Activated CD8-positive, alpha-beta memory T cell treated with anti-CD3 and anti-CD28 coated beads, Interleukin-2, amount 50 U/mL, for 48 hours (primary cell): ENCODE results near the gene LSAMP.

ENCODE experiments used
- DNase-seq: peaks from one replicate; pipeline ENCODE4 v3.0.0-alpha.2; 2020

LSAMP gene

DNA sequence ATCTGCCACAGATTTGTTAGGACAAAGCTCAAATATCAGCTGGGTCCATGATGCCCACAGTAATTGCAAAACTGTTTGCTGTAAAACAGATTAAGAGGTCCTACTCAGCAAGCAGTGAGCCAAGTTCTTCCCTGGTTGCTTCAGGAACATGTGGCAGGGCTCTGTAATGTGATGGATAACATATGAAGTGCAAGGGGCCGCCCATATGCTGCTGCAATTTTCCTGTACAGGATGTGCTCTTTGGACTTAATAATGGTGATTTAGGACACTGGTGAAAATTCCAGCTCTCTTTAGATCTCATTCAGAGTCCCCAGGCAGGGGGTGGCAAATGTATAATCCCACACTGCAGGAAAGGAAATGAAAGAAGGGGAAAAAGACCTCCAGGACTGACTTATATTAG is 289.4 kb downstream of the LSAMP start:
- no peak for DNase-seq

DNA sequence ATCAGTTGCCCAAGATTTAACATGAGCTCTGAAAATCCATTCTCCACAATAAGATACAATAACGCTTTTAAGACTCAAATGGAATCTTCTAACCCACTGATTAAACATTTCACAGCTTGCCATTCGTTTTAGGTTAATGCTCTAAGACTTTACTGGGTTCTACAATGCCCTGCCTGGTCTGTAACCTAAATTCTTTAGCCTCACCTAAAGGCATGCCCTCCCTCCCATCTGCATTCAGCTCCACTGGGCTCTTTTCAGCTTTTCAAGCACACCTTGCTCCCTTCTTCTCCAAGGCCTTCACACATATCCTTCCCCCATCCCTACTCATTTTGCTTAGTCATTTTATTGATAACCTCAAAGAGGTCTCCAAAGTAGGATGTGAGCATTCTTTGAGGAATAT is 290.9 kb downstream of the LSAMP start:
- no peak for DNase-seq

DNA sequence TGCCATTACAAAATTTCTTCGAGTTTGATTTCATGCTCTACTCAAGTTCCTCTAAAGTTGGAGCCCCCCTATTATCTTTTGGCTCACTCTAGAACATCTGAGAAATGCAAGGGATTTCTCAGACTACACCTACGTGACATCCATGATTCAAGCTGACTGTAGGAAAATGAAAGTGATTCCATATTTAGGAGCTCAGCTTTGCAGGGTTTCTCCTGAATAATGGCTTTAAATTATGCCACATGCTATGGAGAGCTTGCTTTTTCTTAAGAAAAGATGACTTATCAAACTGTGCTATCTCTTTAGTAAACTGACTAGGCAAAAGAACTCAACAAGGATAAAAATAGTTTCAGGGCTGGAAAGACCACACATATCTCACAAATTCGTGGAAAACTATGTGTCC is 292.1 kb downstream of the LSAMP start:
- no peak for DNase-seq

DNA sequence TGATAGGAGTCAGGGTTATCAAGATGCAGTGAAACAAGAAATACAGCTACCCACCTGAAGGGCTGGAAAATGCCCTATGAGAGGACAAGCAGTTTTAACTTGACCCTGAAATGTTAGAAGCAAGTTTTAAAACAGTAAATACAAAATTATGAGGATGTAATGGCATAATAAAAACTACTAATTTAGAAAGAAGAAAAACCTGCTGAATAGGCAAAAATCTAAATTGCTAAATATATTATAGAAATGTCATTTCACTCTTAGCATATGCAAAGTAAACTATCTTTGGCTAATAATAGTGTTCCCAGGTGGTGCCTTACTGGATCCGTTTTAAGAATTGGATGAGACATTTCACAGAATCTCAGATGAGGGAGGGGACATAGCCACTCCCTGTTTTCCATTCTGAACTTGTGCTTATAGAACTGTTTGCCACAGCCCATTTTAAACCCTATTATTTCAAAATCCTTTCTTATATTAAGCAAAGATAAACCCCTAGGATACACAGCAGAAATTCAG is 294.6 kb downstream of the LSAMP start:
- no peak for DNase-seq

DNA sequence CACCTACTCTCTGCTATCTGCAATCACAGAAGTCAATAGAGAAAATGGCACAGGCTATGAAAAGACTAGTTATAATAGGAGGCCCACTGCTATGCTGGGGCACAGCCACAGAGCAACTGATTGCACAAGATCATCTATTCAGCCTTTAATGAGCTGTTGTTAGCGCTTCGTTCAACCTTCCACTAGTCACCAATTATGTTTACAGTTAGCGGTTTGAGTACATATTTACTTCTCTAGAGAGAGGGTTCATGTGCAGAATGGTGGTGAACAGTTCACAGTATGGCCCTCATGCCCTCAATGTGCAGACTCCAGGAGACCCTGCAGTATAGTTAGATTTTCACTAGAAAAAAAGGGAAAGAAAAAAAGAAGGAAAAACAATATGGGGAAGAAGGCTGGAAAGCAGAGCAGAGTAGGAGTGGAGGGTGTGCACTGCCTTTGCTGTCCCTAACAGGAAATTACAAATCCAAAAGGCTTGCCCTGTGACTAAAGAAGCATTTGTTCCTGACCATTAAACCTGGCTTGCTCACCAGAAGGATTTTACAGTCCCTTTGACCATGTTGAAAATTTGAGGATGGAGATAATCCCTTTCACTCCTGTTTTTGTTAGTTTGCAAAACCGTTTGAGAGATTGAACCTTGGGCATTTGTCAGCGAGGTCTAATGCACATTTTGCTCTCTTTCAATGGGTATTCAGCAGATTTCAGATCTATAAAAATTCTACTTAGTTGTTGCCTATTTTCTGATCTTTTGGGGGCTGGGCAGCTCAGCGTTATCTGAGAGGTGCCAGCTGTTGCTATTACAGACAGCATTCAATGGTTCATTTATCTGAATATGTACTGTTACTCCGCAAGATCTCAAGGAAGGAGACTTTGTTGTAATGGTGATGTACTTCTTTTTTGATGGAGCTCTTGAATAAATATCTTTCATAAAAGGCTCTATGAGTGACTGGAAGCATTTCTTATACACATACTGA is 296.1 kb downstream of the LSAMP start:
- DNase-seq, result no peak

DNA sequence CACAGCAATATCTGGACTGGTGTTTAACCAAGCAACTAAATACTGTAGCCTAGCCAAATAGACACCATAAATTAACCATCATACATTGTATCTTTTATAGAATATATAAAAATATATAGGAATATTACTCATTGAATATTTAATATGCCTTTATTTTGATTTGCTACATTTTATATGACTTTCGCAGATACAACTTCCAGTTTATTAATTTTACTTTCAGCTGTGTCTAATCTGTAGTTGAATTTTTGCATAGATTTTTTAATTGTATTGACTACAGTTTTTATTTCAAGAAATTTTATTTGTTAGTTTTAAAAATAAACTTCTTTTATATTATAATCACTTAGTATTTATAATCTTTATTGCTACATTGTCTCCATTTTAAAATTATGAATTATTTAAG is 299.7 kb downstream of the LSAMP start:
- no peak for DNase-seq

GRCh38 chr3:116141724-116142123 is 303.6 kb downstream of the LSAMP start:
- no peak for DNase-seq

DNA sequence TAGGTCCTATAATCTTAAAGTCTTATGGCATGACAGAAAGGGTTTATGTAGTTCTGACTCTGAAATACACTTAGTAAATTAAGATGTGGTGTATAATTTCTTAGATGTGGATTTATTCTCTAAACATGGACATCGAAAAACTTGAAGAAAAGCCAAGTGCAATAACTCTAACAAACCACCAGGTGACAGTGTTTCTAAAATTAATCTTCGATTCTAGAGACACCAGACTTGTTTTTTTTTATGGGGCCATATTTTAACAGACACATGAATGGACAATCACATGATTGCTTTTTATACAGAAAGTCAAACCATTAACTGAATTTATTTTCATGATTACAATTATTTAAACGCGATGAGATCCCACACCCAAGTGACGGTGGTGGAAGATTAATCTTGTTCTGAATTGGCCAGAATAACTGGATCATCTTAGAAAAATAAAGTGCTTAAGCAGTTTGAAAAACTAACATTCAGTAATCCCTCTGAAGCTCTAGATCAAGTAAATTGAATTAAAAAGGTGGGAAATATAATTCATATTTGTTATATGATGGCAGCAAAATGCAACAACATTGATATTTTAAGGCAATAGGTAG is 305.1 kb downstream of the LSAMP start:
- no peak for DNase-seq

GRCh38 chr3:116139641-116140040 is 305.6 kb downstream of the LSAMP start:
- no peak for DNase-seq

DNA sequence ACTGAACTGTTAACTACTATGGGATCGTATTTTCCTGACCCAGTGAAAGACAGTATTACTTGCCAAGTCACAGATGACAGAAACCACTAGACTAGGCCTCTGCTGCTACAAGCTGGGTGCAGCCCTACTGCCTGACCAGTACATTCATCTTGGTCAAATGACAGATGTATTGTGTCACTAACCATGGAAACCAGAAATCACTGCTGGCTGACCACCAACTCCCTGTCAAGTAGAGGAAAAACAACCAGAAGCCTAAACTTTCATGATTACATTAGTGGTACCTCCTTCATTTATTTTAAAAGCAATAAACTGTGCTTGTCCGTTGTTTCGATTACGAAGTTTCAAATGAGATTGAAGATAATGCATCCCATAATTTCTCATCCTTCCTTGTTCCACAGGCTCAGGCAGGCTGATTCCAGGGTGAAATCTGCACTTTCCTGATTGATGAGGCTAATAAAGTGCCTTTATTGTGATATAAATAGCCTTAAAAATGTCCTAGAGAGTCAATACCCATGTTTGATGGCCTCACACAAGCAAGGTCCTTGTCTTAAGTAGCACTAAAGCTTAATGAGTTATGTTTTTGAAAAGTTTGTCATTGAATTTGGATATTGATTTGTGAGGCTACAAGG is 309.7 kb downstream of the LSAMP start:
- DNase-seq, result no peak

DNA sequence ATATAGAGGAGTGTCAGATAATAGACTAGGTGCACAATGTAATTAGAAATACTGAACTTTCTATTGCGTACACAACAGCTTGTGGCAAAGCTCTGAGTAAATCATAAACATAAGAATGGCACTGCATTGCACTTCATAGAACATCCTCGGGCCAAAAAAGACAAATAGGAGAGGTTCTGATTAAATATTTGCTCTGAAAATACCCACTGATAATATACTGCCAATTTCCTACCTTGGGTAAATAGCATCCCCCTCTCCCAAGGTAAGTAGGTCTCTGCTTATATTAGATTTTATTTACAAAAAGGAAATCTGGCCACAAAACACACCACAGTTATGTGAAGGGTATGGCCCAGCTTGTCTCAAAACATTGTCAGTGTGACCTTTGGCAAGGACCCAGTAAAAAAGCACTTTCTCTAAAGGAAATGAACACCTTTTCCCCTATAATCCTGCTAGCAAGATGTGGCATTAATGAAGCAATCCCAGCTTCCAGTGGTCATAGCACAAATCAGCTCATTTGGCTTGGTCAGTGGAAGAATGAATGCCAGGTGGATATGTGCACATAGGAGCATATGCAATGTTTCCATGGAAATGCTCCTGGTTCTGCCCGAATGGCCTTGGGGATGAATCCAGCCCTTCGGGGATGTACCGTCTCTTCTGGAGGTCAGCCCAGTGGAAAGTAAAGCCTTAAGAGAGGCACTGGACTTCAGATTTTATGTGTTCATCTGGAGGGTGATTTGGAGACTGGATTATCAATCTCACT is 315.9 kb downstream of the LSAMP start:
- no peak for DNase-seq

GRCh38 chr3:116127464-116127863 is 317.8 kb downstream of the LSAMP start:
- DNase-seq, result no peak

- no peak for DNase-seq
Measured at GRCh38 chr3:116124166-116124565, 321.1 kb downstream of the LSAMP start.

- no peak for DNase-seq
Measured at GRCh38 chr3:116118475-116119169, 326.7 kb downstream of the LSAMP start.

GRCh38 chr3:116114586-116114985 is 330.7 kb downstream of the LSAMP start:
- no peak for DNase-seq

DNA sequence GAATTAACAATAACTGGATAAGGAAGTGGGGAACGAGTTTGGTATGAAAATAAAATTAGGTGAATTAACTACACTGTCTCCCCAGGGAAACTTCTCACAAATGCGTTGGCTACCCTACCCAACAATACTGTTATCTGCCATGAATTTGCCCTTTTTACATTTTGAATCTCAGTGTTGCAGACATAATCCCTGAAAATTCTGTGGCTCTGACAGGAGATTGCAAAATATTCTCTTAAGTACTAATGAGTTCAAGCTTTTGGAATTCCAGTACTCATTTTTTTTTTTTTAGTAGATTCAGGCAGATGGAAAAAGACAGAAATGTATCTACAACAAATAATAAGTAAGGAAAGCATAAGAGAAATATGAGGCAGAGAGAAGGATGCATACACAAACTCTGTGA is 332.6 kb downstream of the LSAMP start:
- DNase-seq, result no peak

DNA sequence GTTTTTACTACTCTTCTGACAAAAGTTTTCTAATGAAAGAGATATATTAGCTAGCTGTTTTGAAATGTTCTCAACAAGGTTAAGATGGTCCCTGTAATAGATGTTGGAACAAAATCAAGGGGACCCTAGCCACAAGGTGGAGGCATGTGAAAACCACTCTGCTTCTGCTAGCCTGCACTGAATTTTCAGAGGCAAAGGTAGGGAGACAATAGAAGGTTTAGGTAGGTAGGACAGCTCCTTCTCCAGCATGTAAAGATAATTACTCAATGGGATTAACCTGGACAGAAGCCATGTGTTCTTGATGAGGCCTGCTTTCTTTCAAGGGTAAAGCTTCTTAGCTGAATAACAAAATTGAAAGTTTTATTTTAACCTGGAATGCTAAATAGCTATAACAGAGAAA is 333.5 kb downstream of the LSAMP start:
- no peak for DNase-seq

DNA sequence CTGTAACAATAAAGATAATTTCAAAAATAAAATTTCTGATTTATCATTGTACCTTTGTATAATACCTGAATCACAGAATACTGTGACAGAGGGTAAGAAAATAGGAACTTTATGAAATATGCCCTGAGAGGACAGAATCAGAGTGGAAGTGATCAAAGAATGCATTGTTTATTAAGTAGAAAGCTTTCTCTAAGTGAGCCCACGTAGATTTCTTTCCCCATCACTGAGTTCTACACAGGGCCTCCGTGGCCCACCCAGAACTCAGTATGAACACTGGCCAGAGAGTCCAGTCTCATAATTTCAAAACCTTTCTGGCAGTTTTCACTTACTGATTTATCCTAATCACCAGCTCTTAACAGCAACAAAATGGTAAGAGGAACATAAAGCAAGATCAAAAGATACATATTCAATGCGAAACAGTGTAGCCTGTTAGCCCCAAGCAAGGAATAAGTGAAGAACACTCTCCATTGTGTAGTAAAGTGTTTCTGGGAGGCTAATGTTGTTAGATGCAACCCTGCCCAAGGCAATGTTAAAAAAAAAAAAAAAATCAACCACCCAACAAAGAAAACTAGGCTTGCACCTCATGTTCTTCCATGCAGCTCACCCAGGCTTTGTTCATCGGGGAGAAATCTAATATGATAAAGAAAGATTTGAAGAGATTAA is 341.3 kb downstream of the LSAMP start:
- DNase-seq, result no peak

DNA sequence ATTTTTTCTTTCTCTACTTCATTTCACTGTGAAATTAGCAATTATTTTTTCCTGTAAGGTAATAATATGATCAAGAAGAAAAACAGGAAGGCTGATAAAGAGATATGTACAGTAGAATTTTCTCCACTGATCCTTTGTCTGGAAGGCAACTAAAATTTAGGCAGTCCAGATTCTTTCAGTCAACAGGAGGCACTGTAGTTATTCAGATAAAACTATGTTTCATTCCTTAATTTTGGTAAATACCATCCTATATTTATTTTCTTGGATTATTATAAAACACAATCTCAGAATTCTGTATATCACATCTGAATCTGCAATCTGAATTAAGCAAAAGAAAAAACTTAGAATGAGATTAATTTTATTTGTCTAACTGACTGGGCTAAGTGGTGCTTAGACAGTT is 343.2 kb downstream of the LSAMP start:
- no peak for DNase-seq

DNA sequence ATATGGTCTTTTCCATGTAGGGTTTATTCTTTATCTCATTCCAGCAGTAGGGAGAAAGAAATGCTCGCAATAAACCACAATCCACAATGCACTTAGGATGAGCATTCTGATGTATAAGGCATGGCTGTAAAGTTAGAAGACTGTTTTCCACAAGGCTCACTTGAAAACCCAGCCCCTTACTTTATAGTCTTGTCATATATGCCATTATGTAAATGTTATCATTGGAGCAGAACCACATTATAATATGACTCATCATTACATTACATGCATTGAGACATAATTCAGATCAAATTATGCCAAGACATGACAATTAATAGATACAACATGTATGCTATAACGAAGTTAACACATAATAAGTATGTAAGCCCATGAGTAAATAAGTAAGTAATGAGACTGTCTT is 348.1 kb downstream of the LSAMP start:
- no peak for DNase-seq

DNA sequence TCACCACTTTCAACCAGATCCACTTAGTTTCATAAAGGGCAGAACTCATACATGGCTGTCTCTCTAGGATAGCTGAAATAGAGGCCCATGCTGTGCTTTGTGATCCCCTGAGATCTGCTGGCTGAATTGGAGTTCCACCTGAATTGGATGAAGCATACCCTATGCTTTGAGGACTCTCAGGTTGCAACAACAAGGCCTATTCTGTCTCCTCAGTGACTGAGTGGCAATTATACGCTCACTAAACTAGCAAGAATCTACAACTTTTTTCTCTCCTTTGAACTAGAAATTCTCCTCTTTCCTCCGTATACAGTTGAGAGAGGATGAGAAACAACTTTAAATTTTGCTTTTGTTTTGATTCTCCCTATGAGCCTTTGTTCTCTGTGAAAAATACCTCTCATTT is 348.7 kb downstream of the LSAMP start:
- DNase-seq, result no peak

DNA sequence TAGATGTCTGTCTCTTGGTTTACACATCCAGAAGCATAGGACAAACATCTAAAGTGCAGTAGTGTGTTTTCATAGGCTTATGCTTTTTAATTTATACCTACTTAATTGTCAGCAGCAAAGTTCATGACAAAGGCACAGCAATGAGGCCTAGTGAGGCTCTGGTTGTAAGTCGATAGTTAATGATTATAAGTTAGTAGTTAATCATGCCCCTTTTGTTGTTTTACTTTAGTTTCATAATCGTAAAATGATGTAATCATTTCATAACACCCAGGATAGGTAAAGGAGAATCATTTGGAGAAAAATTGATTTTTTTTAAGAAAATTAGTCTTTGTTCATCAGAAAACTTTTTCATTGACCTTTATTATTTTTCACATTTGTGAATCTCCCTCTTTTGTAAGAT is 351.9 kb downstream of the LSAMP start:
- no peak for DNase-seq
